Smooth muscle cell (in vitro differentiated cells): ENCODE data around the gene MSI2. TPM values are rescaled to one million over a fixed set of nuclear protein-coding genes. Genes with fewer than 3 reads are reported as not detected.

ENCODE experiments used
- DNase-seq: peaks from one replicate; lab custom pipeline; 2025; ENCODE audit not compliant: unreplicated experiment; lab: John Stamatoyannopoulos, UW
- H2AFZ ChIP-seq: fragments of 200-600 bp; sonication (generic); 2 replicates; pipeline ENCODE4 v1.6.0; 2016; ENCODE audit warnings: antibody characterized with exemption, low read depth, mild to moderate bottlenecking
- H3F3A ChIP-seq: fragments of 200-600 bp; sonication (generic); 2 replicates; pipeline ENCODE4 v1.6.0; 2017; ENCODE audit warnings: antibody characterized with exemption, low read depth
- H3K27ac ChIP-seq: fragments of 200-600 bp; sonication (generic); 2 replicates; pipeline ENCODE4 v1.5.1; 2016; ENCODE audit warnings: low read depth, mild to moderate bottlenecking
- H3K27me3 ChIP-seq: fragments of 200-600 bp; sonication (generic); 2 replicates; pipeline ENCODE4 v1.6.1; 2016; ENCODE audit warnings: low read depth, mild to moderate bottlenecking
- H3K36me3 ChIP-seq: fragments of 200-600 bp; sonication (generic); 2 replicates; pipeline ENCODE4 v1.5.1; 2016; ENCODE audit warnings: low read depth
- H3K4me1 ChIP-seq: fragments of 200-600 bp; sonication (generic); 2 replicates; pipeline ENCODE4 v1.5.1; 2016; ENCODE audit warnings: low read depth
- H3K4me2 ChIP-seq: fragments of 200-600 bp; sonication (generic); 2 replicates; pipeline ENCODE4 v1.6.0; 2016; ENCODE audit warnings: mild to moderate bottlenecking
- H3K4me3 ChIP-seq: fragments of 200-600 bp; sonication (generic); 2 replicates; pipeline ENCODE4 v1.5.1; 2016; ENCODE audit warnings: mild to moderate bottlenecking
- H3K79me2 ChIP-seq: fragments of 200-600 bp; sonication (generic); 2 replicates; pipeline ENCODE4 v1.6.0; 2016; ENCODE audit warnings: low read depth, mild to moderate bottlenecking
- H3K9ac ChIP-seq: fragments of 200-600 bp; sonication (generic); 2 replicates; pipeline ENCODE4 v1.6.0; 2016; ENCODE audit warnings: low read depth
- H3K9me3 ChIP-seq: fragments of 200-600 bp; sonication (generic); replicated peaks from 2 replicates; pipeline ENCODE4 v1.5.1; 2016; ENCODE audit warnings: low read depth
- H4K20me1 ChIP-seq: fragments of 200-600 bp; sonication (generic); 2 replicates; pipeline ENCODE4 v1.6.0; 2016; ENCODE audit warnings: low read depth
- CTCF ChIP-seq: fragments of 200-600 bp; sonication (generic); IDR thresholded peaks from 2 replicates; pipeline ENCODE4 v1.5.1; 2017; ENCODE audit warnings: borderline replicate concordance, mild to moderate bottlenecking, antibody characterized with exemption; ENCODE audit not compliant: insufficient read depth, poor library complexity, severe bottlenecking
- WGBS: methylation state at CpG from one replicate; pipeline ENCODE4 v1.1.7; 2016; ENCODE audit warnings: low lambda C conversion rate; 5-methylcytosine and 5-hydroxymethylcytosine counted together
- polyA plus RNA-seq: library from polyadenylated mRNA; unstranded; fragments of >200 nt; fragmentation: Nextera tagmentation; extraction: Ambion mirVana; gene quantifications from 2 replicates; pipeline ENCODE4 v1.2.1, GENCODE V29; 2016
- total RNA-seq: library from RNA; depleted of rRNA; stranded (reverse); fragments of >200 nt; gene quantifications from 2 replicates; pipeline ENCODE4 v1.2.3, GENCODE V29; 2014

The MSI2 gene
- total and polyA plus RNA-seq, 2 experiments from 2014 or later = 5.7 to 36.5 TPM

- Histone ChIP-seq H3K27ac (no peak overlapping the region), H3K4me1 (peaks cover 21% of the 10 kb centered on the region), H4K20me1 (no peaks in the 10 kb centered on the region), H3K4me3 (no peak overlapping the region), H3K79me2 (peaks cover 6% of the 10 kb centered on the region), H3K36me3 (no peaks in the 10 kb centered on the region), H3K9me3 (no peaks in the 10 kb centered on the region), H3K4me2 (no peak overlapping the region), H3K27me3 (no peaks in the 10 kb centered on the region), H2AFZ (no peak overlapping the region), H3F3A (peaks cover 18% of the 10 kb centered on the region), H3K9ac (no peak overlapping the region)
- no peak for DNase-seq
- WGBS = 99% methylated on average over 2 of the region's 2 CpGs
- no peak for TF ChIP-seq CTCF
Measured at GRCh38 chr17:57373756-57374155, 117.4 kb downstream of the MSI2 start.

GRCh38 chr17:57375040-57375769 is 118.9 kb downstream of the MSI2 start:
- H3K4me3 ChIP-seq = no peak overlapping the region
- no peak overlapping the region for H3K27ac ChIP-seq
- peaks cover 3% of the 10 kb centered on the region for H4K20me1 ChIP-seq
- peaks cover 22% of the 10 kb centered on the region for H3K4me1 ChIP-seq
- H3K27me3 ChIP-seq = no peaks in the 10 kb centered on the region
- peaks cover 6% of the 10 kb centered on the region for H3K79me2 ChIP-seq
- H3K4me2 ChIP-seq = no peak overlapping the region
- peaks cover 9% of the 10 kb centered on the region for H3F3A ChIP-seq
- H3K36me3 ChIP-seq = no peaks in the 10 kb centered on the region
- H3K9me3 ChIP-seq = no peaks in the 10 kb centered on the region
- H3K9ac ChIP-seq = no peak overlapping the region
- TF ChIP-seq CTCF = no peak
- no peak for DNase-seq
- WGBS = 73% methylated on average over 11 of the region's 11 CpGs
- H2AFZ ChIP-seq = no peak overlapping the region

GRCh38 chr17:57375770-57376225 is 119.5 kb downstream of the MSI2 start:
- TF ChIP-seq CTCF = no peak
- Histone ChIP-seq H2AFZ (no peak overlapping the region), H3K79me2 (peaks cover 6% of the 10 kb centered on the region), H3K9me3 (no peaks in the 10 kb centered on the region), H4K20me1 (peaks cover 3% of the 10 kb centered on the region), H3K27ac (no peak overlapping the region), H3K4me2 (no peak overlapping the region), H3F3A (peaks cover 9% of the 10 kb centered on the region), H3K9ac (no peak overlapping the region), H3K4me3 (no peak overlapping the region), H3K27me3 (no peaks in the 10 kb centered on the region), H3K36me3 (no peaks in the 10 kb centered on the region), H3K4me1 (peaks cover 17% of the 10 kb centered on the region)
- no peak for DNase-seq
- WGBS = 54% methylated on average over 12 of the region's 12 CpGs

DNA sequence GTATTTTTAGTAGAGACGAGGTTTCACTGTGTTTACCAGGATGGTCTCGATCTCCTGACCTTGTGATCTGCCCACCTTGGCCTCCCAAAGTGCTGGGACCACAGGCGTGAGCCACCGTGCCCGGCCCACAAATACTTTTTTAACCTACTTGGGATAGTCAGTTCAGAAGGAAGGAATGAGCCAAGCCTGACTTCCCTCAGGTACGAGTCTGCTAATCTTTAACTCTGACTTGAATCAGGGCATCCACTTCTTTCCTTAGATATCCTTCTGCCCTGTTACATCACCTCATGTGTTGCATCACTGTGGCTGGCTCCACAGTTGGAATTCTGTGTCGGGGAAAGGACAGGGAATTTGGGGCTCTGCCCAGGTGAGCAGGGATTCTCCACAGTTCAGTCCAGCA is 120.8 kb downstream of the MSI2 start:
- no peak for DNase-seq
- Histone ChIP-seq H2AFZ (no peak overlapping the region), H3K79me2 (peaks cover 6% of the 10 kb centered on the region), H4K20me1 (peaks cover 3% of the 10 kb centered on the region), H3K4me1 (peaks cover 17% of the 10 kb centered on the region), H3K4me3 (no peak overlapping the region), H3K4me2 (no peak overlapping the region), H3K36me3 (no peaks in the 10 kb centered on the region), H3F3A (peaks cover 9% of the 10 kb centered on the region), H3K9me3 (no peaks in the 10 kb centered on the region), H3K9ac (no peak overlapping the region), H3K27me3 (no peaks in the 10 kb centered on the region), H3K27ac (no peak overlapping the region)
- no peak for TF ChIP-seq CTCF
- WGBS = 96% methylated on average over 7 of the region's 7 CpGs
